Measurements from ENCODE around the gene PRR36.

PRR36 gene

GRCh38 chr19:7818806-7819205 lies 55.4 kb downstream of the PRR36 start:
- no peak for DNase-seq (ENCODE audit: low spot score)

Data from ecto neural progenitor cell (in vitro differentiated cells).